Ramos (cell line): ENCODE measurements around the gene CERKL.

Experiments used
- in situ Hi-C: fragments of 300-500 bp; cut with MboI; formaldehyde crosslinking; loops from one replicate; pipeline ENCODE4 v1.14.3; 2022; ENCODE audit warnings: low sequenced_read_pairs; ENCODE audit not compliant: unreplicated experiment

The CERKL gene

GRCh38 chr2:181632733-181633401 is 24.0 kb downstream of the CERKL start:
- in situ Hi-C loops, result no loop called here

GRCh38 chr2:181628590-181629585 is 28.0 kb downstream of the CERKL start:
- in situ Hi-C loops, result no loop called here

GRCh38 chr2:181627545-181627944 is 29.4 kb downstream of the CERKL start:
- in situ Hi-C loops, result no loop called here

- in situ Hi-C loops, result no loop called here
Observed at GRCh38 chr2:181626671-181627070, 30.2 kb downstream of the CERKL start.

GRCh38 chr2:181623159-181623558 is 33.7 kb downstream of the CERKL start:
- in situ Hi-C loops, result no loop called here

GRCh38 chr2:181621779-181622490 is 35.0 kb downstream of the CERKL start:
- in situ Hi-C loops, result no loop called here

- in situ Hi-C loops, result no loop called here
Observed at GRCh38 chr2:181619516-181619915, 37.4 kb downstream of the CERKL start.

- in situ Hi-C loops, result no loop called here
Observed at GRCh38 chr2:181616715-181617114, 40.2 kb downstream of the CERKL start.

GRCh38 chr2:181614874-181615638 is 41.8 kb downstream of the CERKL start:
- in situ Hi-C loops, result no loop called here

GRCh38 chr2:181613241-181613640 is 43.7 kb downstream of the CERKL start:
- in situ Hi-C loops, result no loop called here

- in situ Hi-C loops, result no loop called here
Observed at GRCh38 chr2:181607629-181608590, 49.0 kb downstream of the CERKL start.

GRCh38 chr2:181605889-181606837 is 50.7 kb downstream of the CERKL start:
- in situ Hi-C loops, result no loop called here

GRCh38 chr2:181602017-181602416 is 54.9 kb downstream of the CERKL start:
- in situ Hi-C loops, result no loop called here

- in situ Hi-C loops, result no loop called here
Observed at GRCh38 chr2:181596556-181596955, 60.3 kb downstream of the CERKL start.

- in situ Hi-C loops, result no loop called here
Observed at GRCh38 chr2:181594322-181594721, 62.6 kb downstream of the CERKL start.

GRCh38 chr2:181589779-181590178 is 67.1 kb downstream of the CERKL start:
- in situ Hi-C loops, result no loop called here

- in situ Hi-C loops, result no loop called here
Observed at GRCh38 chr2:181588546-181588945, 68.4 kb downstream of the CERKL start.

GRCh38 chr2:181586569-181587081 is 70.3 kb downstream of the CERKL start:
- in situ Hi-C loops, result no loop called here
